22Rv1 (cell line): ENCODE data around the gene MR1.
A peak's percentile ranks its signal among the peaks of the same experiment; 100 is the strongest.

Experiments
- H3K27ac ChIP-seq: fragments of 450-650 bp; 2 replicates; pipeline ENCODE4 v1.5.1; 2017
- ZFX ChIP-seq: fragments of 450-650 bp; IDR thresholded peaks from 2 replicates; pipeline ENCODE4 v1.6.1; 2017; ENCODE audit warnings: antibody characterized with exemption, borderline replicate concordance
- TF ChIP-seq, protein P1 (sequence below): fragments of 450-650 bp; IDR thresholded peaks from 2 replicates; pipeline ENCODE4 v1.5.1; 2017; ENCODE audit warnings: mild to moderate bottlenecking

The MR1 gene

DNA sequence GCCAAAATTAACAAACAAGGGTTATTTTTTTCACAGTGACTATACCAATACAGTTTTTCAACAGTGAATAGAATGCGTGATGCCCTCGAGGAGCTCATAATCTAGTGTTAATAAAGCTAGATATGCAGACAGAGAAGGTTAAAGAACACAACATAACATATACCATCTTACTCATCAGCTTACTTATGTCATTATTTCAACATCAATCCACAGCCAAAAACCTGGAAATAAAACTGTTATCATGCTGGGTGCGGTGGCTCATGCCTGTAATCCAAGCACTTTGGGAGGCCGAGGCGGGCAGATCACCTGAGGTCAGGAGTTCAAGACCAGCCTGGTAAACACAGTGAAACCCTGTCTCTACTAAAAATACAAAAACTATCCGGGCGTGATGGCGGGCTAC lies 17.2 kb upstream of the MR1 start:
- no peak overlapping the region for H3K27ac ChIP-seq
- no peak for TF ChIP-seq ZFX
- TF ChIP-seq, protein P1, sequence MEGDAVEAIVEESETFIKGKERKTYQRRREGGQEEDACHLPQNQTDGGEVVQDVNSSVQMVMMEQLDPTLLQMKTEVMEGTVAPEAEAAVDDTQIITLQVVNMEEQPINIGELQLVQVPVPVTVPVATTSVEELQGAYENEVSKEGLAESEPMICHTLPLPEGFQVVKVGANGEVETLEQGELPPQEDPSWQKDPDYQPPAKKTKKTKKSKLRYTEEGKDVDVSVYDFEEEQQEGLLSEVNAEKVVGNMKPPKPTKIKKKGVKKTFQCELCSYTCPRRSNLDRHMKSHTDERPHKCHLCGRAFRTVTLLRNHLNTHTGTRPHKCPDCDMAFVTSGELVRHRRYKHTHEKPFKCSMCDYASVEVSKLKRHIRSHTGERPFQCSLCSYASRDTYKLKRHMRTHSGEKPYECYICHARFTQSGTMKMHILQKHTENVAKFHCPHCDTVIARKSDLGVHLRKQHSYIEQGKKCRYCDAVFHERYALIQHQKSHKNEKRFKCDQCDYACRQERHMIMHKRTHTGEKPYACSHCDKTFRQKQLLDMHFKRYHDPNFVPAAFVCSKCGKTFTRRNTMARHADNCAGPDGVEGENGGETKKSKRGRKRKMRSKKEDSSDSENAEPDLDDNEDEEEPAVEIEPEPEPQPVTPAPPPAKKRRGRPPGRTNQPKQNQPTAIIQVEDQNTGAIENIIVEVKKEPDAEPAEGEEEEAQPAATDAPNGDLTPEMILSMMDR: no peak

DNA sequence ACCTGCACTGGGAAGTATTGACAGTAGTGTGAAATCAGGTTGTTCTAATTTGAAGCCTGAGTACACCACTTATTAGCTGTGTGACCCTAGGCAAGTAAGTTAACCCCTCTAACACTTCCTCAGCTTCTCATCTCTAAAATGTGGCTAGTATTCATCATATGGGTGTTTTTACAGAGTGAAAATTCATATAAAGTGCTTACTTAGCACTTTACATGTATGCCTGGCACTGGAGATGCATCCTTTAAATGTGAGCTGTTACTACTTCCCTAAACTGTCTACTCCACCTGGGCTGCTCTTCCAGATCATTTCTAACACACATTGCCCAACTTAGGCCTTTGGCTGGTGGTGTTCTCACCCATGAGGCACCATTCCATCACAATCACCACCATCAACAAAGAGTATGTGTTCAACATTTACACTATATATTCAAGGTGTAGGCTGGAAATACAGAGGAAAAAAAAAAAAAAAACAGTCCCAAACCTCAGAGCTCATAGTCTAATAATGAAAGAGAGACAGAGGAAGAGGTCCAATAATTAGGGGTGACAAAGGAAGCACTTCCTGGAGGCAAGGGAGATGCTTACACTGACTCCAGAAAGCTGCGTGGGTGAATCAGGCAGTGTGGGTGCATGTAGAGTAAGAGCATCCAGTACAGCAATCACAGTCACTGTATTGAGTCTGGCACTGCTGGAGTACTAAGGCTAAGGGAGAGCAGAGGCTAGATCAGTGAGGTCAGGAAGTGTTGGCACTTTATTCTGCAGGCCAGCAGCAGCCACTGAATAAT lies 14.7 kb upstream of the MR1 start:
- H3K27ac ChIP-seq: no peak overlapping the region
- TF ChIP-seq, protein P1: no peak
- no peak for TF ChIP-seq ZFX

DNA sequence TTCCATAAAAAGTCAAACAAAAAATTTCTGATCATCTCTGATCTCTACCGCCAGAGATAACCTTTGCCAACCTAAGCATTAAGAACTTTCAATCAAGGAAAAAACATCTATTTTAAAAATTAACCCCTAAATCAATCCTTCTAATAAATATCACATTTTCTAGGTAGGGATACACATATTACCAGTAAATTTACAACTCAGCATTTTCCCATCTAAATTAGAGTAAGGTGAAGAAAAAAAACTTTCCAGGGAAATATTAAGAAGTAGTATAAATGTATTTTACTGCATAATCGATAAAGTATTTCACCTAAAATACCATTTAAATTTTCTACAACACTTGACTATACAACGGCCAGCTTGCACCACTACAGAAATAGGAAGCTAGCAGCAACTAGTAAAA lies 12.6 kb upstream of the MR1 start:
- TF ChIP-seq, protein P1: no peak
- TF ChIP-seq ZFX: no peak
- H3K27ac ChIP-seq: peak overlapping the region; percentile 84

DNA sequence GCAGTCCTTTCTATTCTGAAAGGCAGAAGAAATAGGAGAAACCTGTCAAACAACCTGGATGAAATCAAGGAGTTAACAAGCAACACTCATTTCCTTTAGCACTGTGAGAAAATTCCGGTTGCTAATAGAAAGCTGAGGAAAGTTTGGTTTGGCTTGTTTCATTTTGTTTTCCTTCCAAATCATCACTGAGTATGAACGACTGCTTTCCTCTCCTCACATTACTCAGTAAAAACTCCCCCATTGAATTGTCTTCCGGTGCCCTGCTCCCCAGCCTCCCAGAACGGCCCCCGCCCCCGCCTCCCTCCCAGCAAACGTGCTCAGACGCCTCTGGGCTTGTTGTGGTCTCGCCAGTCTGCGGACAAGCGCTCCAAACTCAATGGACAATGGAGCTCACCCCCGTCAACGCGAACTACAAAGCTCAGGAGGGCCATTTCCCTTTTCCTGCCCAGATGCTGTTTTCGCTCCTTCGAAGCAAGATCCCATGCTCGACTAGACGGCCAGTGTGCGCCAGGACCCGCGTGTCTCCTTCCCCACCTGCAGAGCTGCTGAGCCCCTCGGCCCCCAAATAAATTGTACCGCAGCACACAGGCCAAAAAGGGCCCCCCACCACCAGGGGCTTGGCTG lies 11.9 kb upstream of the MR1 start:
- peak overlapping the region; percentile 84 for H3K27ac ChIP-seq
- TF ChIP-seq, protein P1: no peak
- no peak for TF ChIP-seq ZFX

DNA sequence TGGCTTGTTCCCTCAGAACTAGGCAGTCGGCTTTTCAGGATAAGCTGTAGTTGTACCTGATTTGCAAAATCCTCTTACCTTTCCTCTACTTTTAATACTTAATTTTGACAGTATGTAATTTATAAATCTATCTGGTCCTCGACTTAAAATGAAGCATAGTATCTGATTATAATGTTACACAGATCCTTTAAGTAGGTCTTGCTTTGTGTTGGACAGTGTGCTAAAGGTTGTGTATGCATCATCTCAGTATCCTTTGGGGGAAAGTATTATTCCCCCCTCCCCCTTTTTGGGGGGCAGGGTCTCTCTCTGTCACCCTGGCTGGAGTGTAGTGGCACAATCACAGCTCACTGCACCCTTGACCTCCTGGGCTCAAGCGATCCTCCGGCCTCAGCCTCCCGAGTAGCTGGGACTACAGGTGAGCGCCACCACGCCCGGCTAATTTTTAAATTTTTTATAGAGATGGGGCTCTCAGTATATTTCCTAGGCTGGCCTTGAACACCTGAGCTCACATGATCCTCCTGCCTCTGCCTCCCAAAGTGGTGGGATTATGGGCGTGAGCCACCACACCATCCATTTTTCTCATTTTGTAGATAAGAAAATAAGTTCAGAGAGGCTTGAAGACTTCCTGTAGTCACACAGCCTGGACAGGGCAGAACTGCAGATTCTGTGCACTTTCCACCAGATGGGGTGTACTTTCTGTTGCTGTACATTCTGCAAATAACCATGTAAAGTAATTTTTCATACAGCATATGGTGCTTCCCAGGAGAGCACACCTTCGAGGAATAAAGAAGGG lies 10.3 kb upstream of the MR1 start:
- peak overlapping the region; percentile 84 for H3K27ac ChIP-seq
- TF ChIP-seq, protein P1: no peak
- TF ChIP-seq ZFX: no peak

DNA sequence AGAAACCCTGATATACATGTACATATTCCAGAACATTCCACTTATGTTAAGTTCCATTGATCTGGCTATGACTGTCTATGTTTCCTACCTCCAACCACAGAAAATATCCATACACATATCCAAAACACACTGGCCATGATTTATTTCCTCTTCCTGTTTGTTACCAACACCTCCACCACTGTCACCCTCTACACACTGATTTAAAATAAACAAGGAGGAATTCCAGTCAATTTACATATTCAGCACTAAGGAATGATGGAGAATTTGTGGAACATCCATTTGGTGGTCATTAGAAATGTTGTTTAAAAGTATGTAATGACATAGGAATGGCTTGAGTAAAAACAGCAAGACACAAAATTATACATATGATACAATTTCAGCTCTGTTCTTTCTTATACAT lies 5.6 kb upstream of the MR1 start:
- TF ChIP-seq, protein P1: no peak
- no peak for TF ChIP-seq ZFX
- H3K27ac ChIP-seq: no peak overlapping the region
